Left ventricle myocardium superior (tissue), 1 donor: ENCODE results near the gene JARID2. TPM values are rescaled to one million over a fixed set of nuclear protein-coding genes. Genes with fewer than 3 reads are reported as not detected.

Experiments
- ATAC-seq: fragments of 200-7000 bp; cut with Tn5 transposase; one replicate; pipeline ENCODE4 v1.9.1; 2020; ENCODE audit warnings: mild to moderate bottlenecking, moderate library complexity
- DNase-seq: peaks from one replicate; pipeline ENCODE4 v3.0.0-alpha.2; 2020
- intact Hi-C: fragments of 100-400 bp; cut with micrococcal nuclease; formaldehyde crosslinking; loops from one replicate; pipeline ENCODE4 v1.11.0; 2022
- total RNA-seq: library from RNA; stranded (reverse); fragmentation: NEBNext Ultra II Directional; extraction: Animal tissue kit (Norgen Biotek cat#: 25700); gene quantifications from one replicate; pipeline ENCODE4 v1.2.1, GENCODE V29; 2021
- donor health status: DM: no; HTN: yes; CAD: no; lungs with severe emphysema.

JARID2 gene
- total RNA-seq, 1 donor from 2014 or later, result 10.2 TPM

GRCh38 chr6:15500901-15501825 is 255.3 kb downstream of the JARID2 start:
- DNase-seq (no peak), ATAC-seq (no peak)
- intact Hi-C loops, result loop anchor here (10.0 kb wide), 1 partner anchor 124 kb away; no protein-coding TSS in a partner anchor

GRCh38 chr6:15501826-15502445 is 256.1 kb downstream of the JARID2 start:
- DNase-seq (peak; percentile 66), ATAC-seq (peak; percentile 5)
- intact Hi-C loops, result loop anchor here (10.0 kb wide), 1 partner anchor 123 kb away; no protein-coding TSS in a partner anchor

- ATAC-seq, result no peak
- DNase-seq, result no peak
- intact Hi-C loops, result loop anchor here (10.0 kb wide), 1 partner anchor 122 kb away; no protein-coding TSS in a partner anchor
These were observed 256.8 kb downstream of the JARID2 start for GRCh38 chr6:15502446-15503345.

GRCh38 chr6:15503346-15503680 is 257.4 kb downstream of the JARID2 start:
- ATAC-seq, result no peak
- intact Hi-C loops, result loop anchor here (10.0 kb wide), 1 partner anchor 121 kb away; no protein-coding TSS in a partner anchor
- no peak for DNase-seq

- peak; percentile 75 for ATAC-seq
- intact Hi-C loops, result loop anchor here (10.0 kb wide), 1 partner anchor 121 kb away; no protein-coding TSS in a partner anchor
- peak; percentile 84 for DNase-seq
These were observed 258.2 kb downstream of the JARID2 start for GRCh38 chr6:15504040-15504495.

GRCh38 chr6:15504581-15505350 is 258.9 kb downstream of the JARID2 start:
- intact Hi-C loops, result loop anchor here (10.0 kb wide), 1 partner anchor 120 kb away; no protein-coding TSS in a partner anchor
- peak; percentile 79 for DNase-seq

GRCh38 chr6:15505463-15505918 is 259.6 kb downstream of the JARID2 start:
- ATAC-seq, result no peak
- no peak for DNase-seq
- intact Hi-C loops, result loop anchor here (10.0 kb wide), 1 partner anchor 119 kb away; no protein-coding TSS in a partner anchor

More at GRCh38 chr6:15504581-15505350, 258.9 kb downstream of the JARID2 start:
- peak; percentile 74 for ATAC-seq

GRCh38 chr6:15506066-15506465 is 260.2 kb downstream of the JARID2 start:
- intact Hi-C loops, result loop anchor here (10.0 kb wide), 1 partner anchor 119 kb away; no protein-coding TSS in a partner anchor

GRCh38 chr6:15507221-15507620 is 261.4 kb downstream of the JARID2 start:
- ATAC-seq (no peak), DNase-seq (no peak)
- intact Hi-C loops, result loop anchor here (10.0 kb wide), 1 partner anchor 118 kb away; no protein-coding TSS in a partner anchor

More at GRCh38 chr6:15506066-15506465, 260.2 kb downstream of the JARID2 start:
- ATAC-seq, result no peak
- no peak for DNase-seq

- no peak for DNase-seq
- intact Hi-C loops, result loop anchor here (10.0 kb wide), 1 partner anchor 117 kb away; no protein-coding TSS in a partner anchor
- no peak for ATAC-seq
These were observed 261.9 kb downstream of the JARID2 start for GRCh38 chr6:15507746-15508145.

- intact Hi-C loops, result loop anchor here (10.0 kb wide), 1 partner anchor 116 kb away; no protein-coding TSS in a partner anchor
- no peak for ATAC-seq
- DNase-seq, result no peak
These were observed 262.6 kb downstream of the JARID2 start for GRCh38 chr6:15508441-15508871.

GRCh38 chr6:15508931-15509330 is 263.1 kb downstream of the JARID2 start:
- DNase-seq (no peak), ATAC-seq (no peak)
- intact Hi-C loops, result loop anchor here (10.0 kb wide), 1 partner anchor 116 kb away; no protein-coding TSS in a partner anchor

- no peak for DNase-seq
- ATAC-seq, result no peak
- intact Hi-C loops, result loop anchor here (10.0 kb wide), 1 partner anchor 115 kb away; no protein-coding TSS in a partner anchor
These were observed 263.6 kb downstream of the JARID2 start for GRCh38 chr6:15509335-15509933.

GRCh38 chr6:15510121-15510520 is 264.3 kb downstream of the JARID2 start:
- intact Hi-C loops, result no loop called here
- no peak for DNase-seq
- ATAC-seq, result no peak

GRCh38 chr6:15510536-15511247 is 264.8 kb downstream of the JARID2 start:
- intact Hi-C loops, result no loop called here
- peak; percentile 40 for DNase-seq
- no peak for ATAC-seq
